GM23338 (cell line): ENCODE measurements around the gene ZACN. TPM values are rescaled to one million over a fixed set of nuclear protein-coding genes. Genes with fewer than 3 reads are reported as not detected.

Experiments used
- ATAC-seq: fragments of 200-7000 bp; cut with Tn5 transposase; 3 replicates; pipeline ENCODE4 v1.9.1; 2020
- DNase-seq: peaks from one replicate; pipeline ENCODE4 v3.0.0-alpha.2; 2015; ENCODE audit warnings: low spot score
- H2AFZ ChIP-seq: fragments of 200-600 bp; sonication (generic); 2 replicates; pipeline ENCODE4 v1.8.0; 2016; ENCODE audit warnings: antibody characterized with exemption, mild to moderate bottlenecking, moderate library complexity
- H3F3A ChIP-seq: fragments of 200-600 bp; sonication (generic); replicated peaks from 2 replicates; pipeline ENCODE4 v1.8.0; 2017; ENCODE audit warnings: antibody characterized with exemption, mixed run types, low read depth
- H3K27ac ChIP-seq: fragments of 200-600 bp; sonication (generic); 2 replicates; pipeline ENCODE4 v1.6.1; 2016; ENCODE audit warnings: low read depth
- H3K27me3 ChIP-seq: fragments of 200-600 bp; sonication (generic); 2 replicates; pipeline ENCODE4 v1.8.0; 2016; ENCODE audit warnings: mild to moderate bottlenecking, mixed run types, moderate library complexity; ENCODE audit not compliant: insufficient read depth
- H3K36me3 ChIP-seq: fragments of 200-600 bp; sonication (generic); 2 replicates; pipeline ENCODE4 v1.8.0; 2016; ENCODE audit warnings: mild to moderate bottlenecking; ENCODE audit not compliant: insufficient read depth
- H3K4me1 ChIP-seq: fragments of 200-600 bp; sonication (generic); 2 replicates; pipeline ENCODE4 v1.8.0; 2016; ENCODE audit warnings: mild to moderate bottlenecking, moderate library complexity; ENCODE audit not compliant: insufficient read depth
- H3K4me2 ChIP-seq: fragments of 200-600 bp; sonication (generic); 2 replicates; pipeline ENCODE4 v1.7.1; 2017; ENCODE audit warnings: mixed run types
- H3K4me3 ChIP-seq: fragments of 200-600 bp; sonication (generic); 2 replicates; pipeline ENCODE4 v1.6.1; 2016; ENCODE audit warnings: mixed run types
- H3K79me2 ChIP-seq: fragments of 200-600 bp; sonication (generic); replicated peaks from 2 replicates; pipeline ENCODE4 v1.8.0; 2017; ENCODE audit warnings: mild to moderate bottlenecking; ENCODE audit not compliant: insufficient read depth
- H3K9me2 ChIP-seq: fragments of 200-600 bp; sonication (generic); 2 replicates; pipeline ENCODE4 v1.8.0; 2017; ENCODE audit not compliant: insufficient read depth
- H4K20me1 ChIP-seq: fragments of 200-600 bp; sonication (generic); replicated peaks from 2 replicates; pipeline ENCODE4 v1.8.0; 2017; ENCODE audit warnings: mild to moderate bottlenecking; ENCODE audit not compliant: insufficient read depth
- H3K27ac Mint-ChIP-seq: 2 replicates; pipeline ENCODE4 v1.8.0; 2020; ENCODE audit warnings: inconsistent platforms, mild to moderate bottlenecking, moderate library complexity, mixed read lengths
- H3K27me3 Mint-ChIP-seq: 3 replicates; pipeline ENCODE4 v1.8.0; 2022; ENCODE audit warnings: low read depth, mild to moderate bottlenecking, moderate library complexity, mixed read lengths, inconsistent platforms; ENCODE audit not compliant: insufficient read depth, poor library complexity
- H3K36me3 Mint-ChIP-seq: 3 replicates; pipeline ENCODE4 v1.8.0; 2021; ENCODE audit warnings: low read depth, mild to moderate bottlenecking, inconsistent platforms, moderate library complexity, mixed read lengths
- H3K4me1 Mint-ChIP-seq: 3 replicates; pipeline ENCODE4 v1.8.0; 2020; ENCODE audit warnings: mild to moderate bottlenecking, inconsistent platforms, mixed read lengths
- H3K4me3 Mint-ChIP-seq: 3 replicates; pipeline ENCODE4 v1.8.0; 2021; ENCODE audit warnings: moderate library complexity, mild to moderate bottlenecking, inconsistent platforms, mixed read lengths
- H3K9me3 Mint-ChIP-seq: 3 replicates; pipeline ENCODE4 v1.8.0; 2020; ENCODE audit warnings: moderate library complexity, mild to moderate bottlenecking, inconsistent platforms, mixed read lengths
- CTCF ChIP-seq, 2 experiments: fragments of 200-600 bp in 1 of 2; sonication (generic) in 1 of 2; conservative IDR thresholded peaks; 2 replicates each; pipeline versions ENCODE4 v1.5.1 to v1.6.1; 2016 to 2017; ENCODE audit warnings: antibody characterized with exemption in 2 of 2, low read depth in 2 of 2, mild to moderate bottlenecking in 2 of 2, moderate library complexity in 1 of 2
- EZH2 ChIP-seq: fragments of 200-600 bp; sonication (generic); IDR thresholded peaks from one replicate; pipeline ENCODE4 v1.8.0; 2017; ENCODE audit warnings: antibody characterized with exemption, mild to moderate bottlenecking, low read depth; ENCODE audit not compliant: unreplicated experiment
- EZH2phosphoT487 ChIP-seq: fragments of 200-600 bp; sonication (generic); IDR thresholded peaks from one replicate; pipeline ENCODE4 v1.8.1; 2018; ENCODE audit warnings: antibody characterized with exemption; ENCODE audit not compliant: unreplicated experiment
- JUNB ChIP-seq: IDR thresholded peaks from one replicate; pipeline ENCODE4 v1.6.1; 2016; ENCODE audit warnings: antibody characterized with exemption; ENCODE audit not compliant: unreplicated experiment
- NANOG ChIP-seq: IDR thresholded peaks from 2 replicates; pipeline ENCODE4 v1.6.1; 2016; ENCODE audit warnings: antibody characterized with exemption, borderline replicate concordance
- POLR2AphosphoS5 ChIP-seq: IDR thresholded peaks from 2 replicates; pipeline ENCODE4 v1.6.1; 2016; ENCODE audit warnings: antibody characterized with exemption, low read depth
- REST ChIP-seq: IDR thresholded peaks from one replicate; pipeline ENCODE4 v1.6.1; 2018; ENCODE audit warnings: antibody characterized with exemption; ENCODE audit not compliant: unreplicated experiment
- ZNF331 ChIP-seq: fragments of 250-450 bp; sonication (Bioruptor Pico); IDR thresholded peaks from 2 replicates; pipeline ENCODE4 v1.5.0; 2020; ENCODE audit warnings: low read depth, mild to moderate bottlenecking, moderate library complexity
- ZNF462 ChIP-seq: fragments of 250-450 bp; sonication (Bioruptor Pico); IDR thresholded peaks from 2 replicates; pipeline ENCODE4 v1.5.0; 2020; ENCODE audit warnings: mild to moderate bottlenecking, moderate library complexity
- polyA plus RNA-seq: library from polyadenylated mRNA; unstranded; fragments of >200 nt; fragmentation: Nextera tagmentation; extraction: Ambion mirVana; gene quantifications from 2 replicates; pipeline ENCODE4 v1.2.1, GENCODE V29; 2016
- total RNA-seq: library from RNA; depleted of rRNA; stranded (reverse); fragments of >200 nt; shearing (Covaris generic); gene quantifications from 2 replicates; pipeline ENCODE4 v1.2.3, GENCODE V29; 2014
- TF ChIP-seq, protein P1 (sequence below): IDR thresholded peaks from 2 replicates; pipeline ENCODE4 v1.6.1; 2016; ENCODE audit warnings: antibody characterized with exemption

ZACN gene
- total and polyA plus RNA-seq, 2 experiments from 2014 or later = 0.47 TPM; not detected in 1

- no peaks in the 10 kb centered on the region; the same call in 2 of the 3 replicates for H3K9me3 Mint-ChIP-seq
- Histone ChIP-seq H3K36me3 (no peaks in the 10 kb centered on the region), H3K27me3 (peaks cover 54% of the 10 kb centered on the region), H3F3A (peaks cover 34% of the 10 kb centered on the region), H3K79me2 (no peaks in the 10 kb centered on the region), H3K4me1 (peaks cover 41% of the 10 kb centered on the region), H3K4me3 (peak overlapping the region; percentile 52), H3K27ac (no peak overlapping the region), H3K4me2 (peak overlapping the region; percentile 88), H2AFZ (no peak overlapping the region), H3K9me2 (no peaks in the 10 kb centered on the region), H4K20me1 (0 out of 2 replicates have a peak, but pooled peaks cover 7% of the 10 kb centered on the region)
- H3K27ac Mint-ChIP-seq = no peak overlapping the region
- peaks cover 51% of the 10 kb centered on the region for H3K4me1 Mint-ChIP-seq
- TF ChIP-seq JUNB (no peak), REST (no peak), EZH2 (no peak), NANOG (no peak), ZNF331 (CRISPR knock-in tag) (no peak), POLR2AphosphoS5 (no peak), ZNF462 (no peak), CTCF (conservative IDR thresholded peaks at IDR 0.05; ENCODE audit: low read depth in 2 of 2) (no peak), EZH2phosphoT487 (no peak)
- TF ChIP-seq, protein P1, sequence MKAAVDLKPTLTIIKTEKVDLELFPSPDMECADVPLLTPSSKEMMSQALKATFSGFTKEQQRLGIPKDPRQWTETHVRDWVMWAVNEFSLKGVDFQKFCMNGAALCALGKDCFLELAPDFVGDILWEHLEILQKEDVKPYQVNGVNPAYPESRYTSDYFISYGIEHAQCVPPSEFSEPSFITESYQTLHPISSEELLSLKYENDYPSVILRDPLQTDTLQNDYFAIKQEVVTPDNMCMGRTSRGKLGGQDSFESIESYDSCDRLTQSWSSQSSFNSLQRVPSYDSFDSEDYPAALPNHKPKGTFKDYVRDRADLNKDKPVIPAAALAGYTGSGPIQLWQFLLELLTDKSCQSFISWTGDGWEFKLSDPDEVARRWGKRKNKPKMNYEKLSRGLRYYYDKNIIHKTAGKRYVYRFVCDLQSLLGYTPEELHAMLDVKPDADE = no peak
- ATAC-seq (no peak), DNase-seq (no peak)
- peak overlapping the region; percentile 55 for H3K4me3 Mint-ChIP-seq
- H3K27me3 Mint-ChIP-seq = peaks cover 73% of the 10 kb centered on the region
- H3K36me3 Mint-ChIP-seq = peaks cover 17% of the 10 kb centered on the region
Observed at GRCh38 chr17:76079535-76079955, 563 bp downstream of the ZACN start.
